Trophoblast cell (in vitro differentiated cells and primary cell): Measurements from ENCODE around the gene TH.

Experiments used
- DNase-seq, 2 donors: peaks; one replicate each; pipeline ENCODE4 v3.0.0-alpha.2; 2016
- H2AFZ ChIP-seq: 2 replicates; pipeline ENCODE4 v1.6.1; 2013; ENCODE audit warnings: low read length, moderate library complexity, mild to moderate bottlenecking; ENCODE audit not compliant: insufficient read depth, poor library complexity
- H2AK5ac ChIP-seq: 2 replicates; pipeline ENCODE4 v1.6.1; 2013; ENCODE audit warnings: mild to moderate bottlenecking, low read length
- H2BK120ac ChIP-seq: 2 replicates; pipeline ENCODE4 v1.6.1; 2013; ENCODE audit warnings: low read length, mild to moderate bottlenecking, moderate library complexity; ENCODE audit not compliant: insufficient read depth, poor library complexity
- H2BK12ac ChIP-seq: 2 replicates; pipeline ENCODE4 v1.6.1; 2013; ENCODE audit warnings: mild to moderate bottlenecking, low read length, moderate library complexity
- H2BK5ac ChIP-seq: 2 replicates; pipeline ENCODE4 v1.6.1; 2013; ENCODE audit warnings: low read length, low read depth, moderate library complexity, mild to moderate bottlenecking; ENCODE audit not compliant: poor library complexity
- H3K14ac ChIP-seq: 2 replicates; pipeline ENCODE4 v1.6.1; 2013; ENCODE audit warnings: mild to moderate bottlenecking, low read length
- H3K18ac ChIP-seq: 2 replicates; pipeline ENCODE4 v1.6.1; 2013; ENCODE audit warnings: mild to moderate bottlenecking, low read length
- H3K23ac ChIP-seq: 2 replicates; pipeline ENCODE4 v1.6.1; 2013; ENCODE audit warnings: low read length
- H3K27ac ChIP-seq: 2 replicates; pipeline ENCODE4 v1.5.1; 2013; ENCODE audit warnings: low read depth, mild to moderate bottlenecking, inconsistent platforms, low read length, moderate library complexity
- H3K27me3 ChIP-seq: 2 replicates; pipeline ENCODE4 v1.6.1; 2013; ENCODE audit warnings: inconsistent platforms, mild to moderate bottlenecking, low read length, moderate library complexity; ENCODE audit not compliant: insufficient read depth
- H3K36me3 ChIP-seq, 2 experiments: 1 replicate in 1 of 2; 2 replicates in 1 of 2; pipeline ENCODE4 v1.6.1; 2013; ENCODE audit warnings: low read length in 2 of 2, mild to moderate bottlenecking in 2 of 2, moderate library complexity in 1 of 2; ENCODE audit not compliant: insufficient read depth in 2 of 2, control insufficient read depth in 1 of 2
- H3K4ac ChIP-seq: 2 replicates; pipeline ENCODE4 v1.6.1; 2013; ENCODE audit warnings: low read depth, mild to moderate bottlenecking, low read length, moderate library complexity
- H3K4me1 ChIP-seq, 2 experiments: 1 replicate in 1 of 2; 2 replicates in 1 of 2; pipeline ENCODE4 v1.6.1; 2013; ENCODE audit warnings: low read length in 2 of 2, mild to moderate bottlenecking in 2 of 2, moderate library complexity in 1 of 2; ENCODE audit not compliant: insufficient read depth in 2 of 2, control insufficient read depth in 1 of 2
- H3K4me2 ChIP-seq: 2 replicates; pipeline ENCODE4 v1.6.1; 2013; ENCODE audit warnings: inconsistent platforms, mild to moderate bottlenecking, low read length, moderate library complexity
- H3K4me3 ChIP-seq: 2 replicates; pipeline ENCODE4 v1.5.1; 2013; ENCODE audit warnings: mild to moderate bottlenecking, low read depth, low read length, inconsistent platforms
- H3K79me1 ChIP-seq: one replicate; pipeline ENCODE4 v1.6.1; 2013; ENCODE audit warnings: low read length
- H3K79me2 ChIP-seq: 2 replicates; pipeline ENCODE4 v1.6.1; 2013; ENCODE audit warnings: low read length, mild to moderate bottlenecking; ENCODE audit not compliant: control insufficient read depth, insufficient read depth, poor library complexity
- H3K9ac ChIP-seq: 2 replicates; pipeline ENCODE4 v1.6.1; 2013; ENCODE audit warnings: mild to moderate bottlenecking, low read length
- H3K9me3 ChIP-seq: 2 replicates; pipeline ENCODE4 v1.6.1; 2013; ENCODE audit warnings: low read depth, mild to moderate bottlenecking, control low read depth, inconsistent platforms, low read length; ENCODE audit not compliant: insufficient read depth
- H4K12ac ChIP-seq: 2 replicates; pipeline ENCODE4 v1.6.1; 2013; ENCODE audit warnings: low read depth, mild to moderate bottlenecking, low read length, moderate library complexity
- H4K8ac ChIP-seq: 2 replicates; pipeline ENCODE4 v1.6.1; 2013; ENCODE audit warnings: low read depth, mild to moderate bottlenecking, low read length, moderate library complexity
- H4K91ac ChIP-seq: one replicate; pipeline ENCODE4 v1.6.1; 2013; ENCODE audit warnings: low read depth, mild to moderate bottlenecking, low read length, moderate library complexity
- WGBS: extraction: QIAGEN DNeasy Blood & Tissue Kit; methylation state at CpG from one replicate; pipeline ENCODE4 v1.1.7; 2013; ENCODE audit warnings: missing lambda C conversion rate; ENCODE audit not compliant: insufficient read length, insufficient coverage; ENCODE audit errors: extremely low coverage; 5-methylcytosine and 5-hydroxymethylcytosine counted together

The TH gene

DNA sequence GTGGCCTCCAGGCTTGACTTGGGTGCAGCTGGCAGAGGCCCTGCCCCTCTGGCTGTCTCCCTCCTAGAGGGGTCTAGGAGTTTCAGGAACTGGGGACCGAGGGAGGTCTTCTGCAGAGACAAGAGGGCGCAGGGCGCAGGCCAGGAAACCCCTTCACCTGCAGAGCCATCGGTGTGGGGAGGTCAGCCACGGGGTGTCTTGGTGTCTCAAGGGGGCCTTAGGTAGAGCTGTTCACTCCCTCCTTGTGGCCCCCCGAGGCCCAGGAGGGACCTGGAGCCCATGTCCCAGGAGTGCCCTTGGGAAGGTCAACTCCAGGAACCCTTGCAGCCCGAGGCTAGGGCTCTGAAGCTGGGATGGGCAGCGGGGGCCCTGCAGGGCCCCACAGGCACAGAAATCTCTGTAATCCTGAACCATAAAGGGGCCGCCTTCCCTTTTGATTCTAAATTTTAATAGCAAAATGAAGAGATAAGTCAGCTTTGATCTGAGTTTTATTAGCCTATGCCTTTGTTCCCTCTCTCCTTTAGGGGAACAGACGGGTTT, 31.4 kb upstream of the TH start:
- Histone ChIP-seq H4K91ac (peak overlapping the region; percentile 64), H3K4me2 (no peak overlapping the region), H2BK120ac (peak overlapping the region; percentile 23), H3K9ac (no peak overlapping the region), H2BK12ac (peak overlapping the region; percentile 67), H3K27ac (no peak overlapping the region), H3K4ac (no peak overlapping the region), H3K4me3 (no peak overlapping the region), H2AK5ac (peak overlapping the region; percentile 61), H3K14ac (peak overlapping the region; percentile 16), H2AFZ (no peak overlapping the region), H3K9me3 (peaks cover 3% of the 10 kb centered on the region), H2BK5ac (no peak overlapping the region), H3K4me1 (peaks cover 24 to 27% of the 10 kb centered on the region in 2 experiments), H4K8ac (no peak overlapping the region), H3K79me1 (peaks cover 2% of the 10 kb centered on the region), H3K18ac (peak overlapping the region; percentile 9), H4K12ac (no peak overlapping the region), H3K79me2 (no peaks in the 10 kb centered on the region), H3K36me3 (no peaks in the 10 kb centered on the region), H3K23ac (no peak overlapping the region), H3K27me3 (no peaks in the 10 kb centered on the region)
- WGBS: no CpG with 5 or more reads among the region's 10 CpGs
- DNase-seq: peak in 1 of 2 donors; percentile 58

- Histone ChIP-seq H2AK5ac (no peak overlapping the region), H4K12ac (no peak overlapping the region), H3K4ac (no peak overlapping the region), H3K79me1 (peaks cover 2% of the 10 kb centered on the region), H2BK120ac (peak overlapping the region; percentile 43), H3K79me2 (no peaks in the 10 kb centered on the region), H3K27ac (no peak overlapping the region), H3K36me3 (no peaks in the 10 kb centered on the region), H3K4me3 (peak overlapping the region; percentile 3), H3K18ac (no peak overlapping the region), H3K4me1 (peaks cover 21 to 24% of the 10 kb centered on the region in 2 experiments), H2AFZ (no peak overlapping the region), H2BK12ac (peak overlapping the region; percentile 28), H4K91ac (peak overlapping the region; percentile 33), H3K4me2 (no peak overlapping the region), H3K14ac (peak overlapping the region; percentile 8), H3K23ac (no peak overlapping the region), H3K9ac (no peak overlapping the region), H2BK5ac (no peak overlapping the region), H3K27me3 (no peaks in the 10 kb centered on the region), H3K9me3 (peaks cover 2% of the 10 kb centered on the region), H4K8ac (no peak overlapping the region)
- peak; percentile 99 for DNase-seq
- no CpG with 5 or more reads among the region's 29 CpGs for WGBS
These were observed 30.7 kb upstream of the TH start for GRCh38 chr11:2202071-2202899.

DNA sequence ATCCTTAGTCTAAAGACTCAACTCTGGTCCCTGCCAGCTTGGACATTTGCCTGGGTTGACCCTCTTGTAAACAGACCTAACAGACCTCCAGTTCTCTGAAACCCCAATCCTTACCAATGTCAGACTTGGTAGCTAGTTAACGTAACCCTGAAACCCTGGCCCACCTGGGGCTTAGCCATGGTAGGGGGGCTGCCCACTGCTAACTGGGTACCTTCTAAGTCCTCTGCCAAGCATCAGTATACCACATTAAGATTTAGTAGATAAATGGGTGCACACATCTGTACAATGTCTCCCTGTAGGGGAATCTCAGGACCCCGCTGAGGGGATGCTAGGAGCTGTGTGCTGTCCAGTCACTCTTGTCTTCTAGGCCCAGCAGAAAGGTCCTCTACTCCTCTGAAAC, 29.9 kb upstream of the TH start:
- H3K4ac ChIP-seq: no peak overlapping the region
- H3K27ac ChIP-seq: no peak overlapping the region
- H3K9ac ChIP-seq: no peak overlapping the region
- peaks cover 2% of the 10 kb centered on the region for H3K79me1 ChIP-seq
- no peak overlapping the region for H3K23ac ChIP-seq
- H3K14ac ChIP-seq: no peak overlapping the region
- H3K9me3 ChIP-seq: no peaks in the 10 kb centered on the region
- H3K18ac ChIP-seq: no peak overlapping the region
- H2BK12ac ChIP-seq: no peak overlapping the region
- H4K12ac ChIP-seq: no peak overlapping the region
- H3K27me3 ChIP-seq: no peaks in the 10 kb centered on the region
- no peak overlapping the region for H2AFZ ChIP-seq
- no CpG with 5 or more reads among the region's 2 CpGs for WGBS
- H4K91ac ChIP-seq: no peak overlapping the region
- no peak for DNase-seq
- no peak overlapping the region for H2BK120ac ChIP-seq
- H3K4me1 ChIP-seq: peaks cover 21 to 24% of the 10 kb centered on the region in 2 experiments
- no peak overlapping the region for H2BK5ac ChIP-seq
- H2AK5ac ChIP-seq: no peak overlapping the region
- H3K4me3 ChIP-seq: no peak overlapping the region
- H4K8ac ChIP-seq: no peak overlapping the region
- H3K4me2 ChIP-seq: no peak overlapping the region
- H3K79me2 ChIP-seq: no peaks in the 10 kb centered on the region
- H3K36me3 ChIP-seq: no peaks in the 10 kb centered on the region

GRCh38 chr11:2200957-2201519, 29.4 kb upstream of the TH start:
- Histone ChIP-seq H3K14ac (no peak overlapping the region), H2BK12ac (no peak overlapping the region), H4K8ac (no peak overlapping the region), H4K91ac (no peak overlapping the region), H3K4me1 (peaks cover 21 to 24% of the 10 kb centered on the region in 2 experiments), H2AFZ (no peak overlapping the region), H3K79me2 (no peaks in the 10 kb centered on the region), H2AK5ac (no peak overlapping the region), H3K4ac (no peak overlapping the region), H2BK5ac (no peak overlapping the region), H3K27ac (no peak overlapping the region), H4K12ac (no peak overlapping the region), H3K9me3 (no peaks in the 10 kb centered on the region), H3K9ac (no peak overlapping the region), H3K23ac (no peak overlapping the region), H3K27me3 (no peaks in the 10 kb centered on the region), H3K4me2 (no peak overlapping the region), H3K4me3 (no peak overlapping the region), H3K18ac (no peak overlapping the region), H3K36me3 (no peaks in the 10 kb centered on the region), H3K79me1 (peaks cover 2% of the 10 kb centered on the region), H2BK120ac (no peak overlapping the region)
- 100% methylated on average over 1 of the region's 1 CpG for WGBS
- no peak for DNase-seq
